PFSK-1 (cell line): Measurements from ENCODE around the gene ARHGAP9.

Experiments used
- POLR2AphosphoS5 ChIP-seq: IDR thresholded peaks from 2 replicates; pipeline ENCODE4 v1.6.1; 2012; ENCODE audit warnings: low read depth, mild to moderate bottlenecking, control low read depth, low read length, moderate library complexity
- SIN3A ChIP-seq: IDR thresholded peaks from 2 replicates; pipeline ENCODE4 v1.6.1; 2012; ENCODE audit warnings: mild to moderate bottlenecking, low read length, moderate library complexity, borderline replicate concordance; ENCODE audit not compliant: insufficient read depth

GRCh38 chr12:57518920-57519795 lies 39.5 kb upstream of the ARHGAP9 start:
- no peak for TF ChIP-seq POLR2AphosphoS5
- TF ChIP-seq SIN3A = no peak
